ENCODE measurements around the gene PYROXD2. TPM values are rescaled to one million over a fixed set of nuclear protein-coding genes. Genes with fewer than 3 reads are reported as not detected.
"Not testable (repeated sequence)": the region's sequence is repeated elsewhere in the genome, so short reads cannot be mapped to it uniquely, and the experiment has no call there.

The PYROXD2 gene
- total RNA-seq, 1 donor from 2014 or later = 4.0 TPM

DNA sequence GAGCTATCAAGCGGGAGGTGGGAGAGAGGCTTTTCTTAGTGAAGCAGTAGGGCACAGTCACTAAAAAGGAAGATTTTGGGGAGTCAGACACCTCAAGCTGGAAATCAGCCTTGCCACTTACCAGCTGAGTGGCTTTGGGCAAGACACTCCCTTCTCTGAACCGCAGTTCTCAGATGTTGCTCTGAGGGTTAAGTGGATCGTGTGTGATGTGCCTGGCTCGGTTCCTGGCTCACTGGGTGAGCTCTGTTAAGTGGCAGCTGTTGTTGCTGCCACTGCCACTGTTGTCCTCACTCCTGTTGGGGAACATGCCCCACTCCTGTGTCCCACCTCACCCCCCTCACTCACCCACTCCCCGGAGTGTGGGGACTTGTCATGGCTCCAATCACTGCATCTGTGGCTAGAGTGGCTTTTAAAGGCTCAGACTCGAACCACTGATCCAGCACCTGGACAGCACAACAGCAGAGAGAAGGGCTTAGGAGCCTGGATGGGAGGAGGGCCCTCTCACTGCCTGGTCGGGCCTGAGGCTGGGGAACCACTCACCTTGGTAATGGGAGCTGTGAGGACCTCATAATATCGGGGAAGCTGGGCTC, 20.0 kb downstream of the PYROXD2 start:
- no peak for DNase-seq (ENCODE audit: low read depth, low spot score)

DNA sequence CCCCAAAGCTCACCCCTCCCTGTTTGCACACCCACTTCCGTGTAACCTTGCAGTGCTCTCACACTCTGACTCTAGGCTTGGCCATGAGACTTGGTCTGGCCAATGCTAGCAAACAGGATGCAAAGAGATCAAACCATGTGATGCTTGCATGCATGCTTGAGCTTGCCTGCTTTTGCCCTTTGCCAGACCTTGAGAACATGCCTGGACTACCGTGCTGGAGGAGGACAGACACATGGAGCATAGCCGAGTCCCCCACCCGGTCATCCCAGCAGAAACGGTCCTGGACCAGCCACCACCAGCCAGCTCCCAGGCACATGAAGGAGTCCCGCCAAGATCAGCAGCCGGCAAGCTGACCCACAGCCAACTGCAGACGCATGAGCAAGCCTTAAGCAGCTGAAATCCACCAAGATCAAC, 23.4 kb downstream of the PYROXD2 start:
- no peak for DNase-seq (ENCODE audit: low read depth, low spot score)

DNA sequence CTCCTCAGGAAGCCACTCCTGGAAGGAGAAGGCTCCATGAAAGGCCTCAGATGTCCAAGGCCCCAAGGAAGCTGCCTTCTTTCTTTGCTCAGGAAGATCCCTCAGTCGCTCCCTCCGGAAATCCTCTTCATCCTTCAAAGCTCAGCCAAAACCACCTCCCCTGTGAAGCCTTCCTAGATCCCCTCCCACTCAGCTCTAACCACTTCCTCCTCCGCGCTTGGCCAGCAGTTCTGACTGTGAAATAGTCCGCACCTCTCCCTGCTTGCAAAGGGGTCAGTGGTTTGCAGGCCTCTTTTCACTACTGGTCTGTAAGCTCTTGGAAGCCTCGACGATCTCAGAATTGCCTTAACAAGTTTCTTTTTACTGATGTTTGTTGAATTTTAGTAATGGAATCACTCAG, 23.9 kb downstream of the PYROXD2 start:
- no peak for DNase-seq (ENCODE audit: low read depth, low spot score)

DNA sequence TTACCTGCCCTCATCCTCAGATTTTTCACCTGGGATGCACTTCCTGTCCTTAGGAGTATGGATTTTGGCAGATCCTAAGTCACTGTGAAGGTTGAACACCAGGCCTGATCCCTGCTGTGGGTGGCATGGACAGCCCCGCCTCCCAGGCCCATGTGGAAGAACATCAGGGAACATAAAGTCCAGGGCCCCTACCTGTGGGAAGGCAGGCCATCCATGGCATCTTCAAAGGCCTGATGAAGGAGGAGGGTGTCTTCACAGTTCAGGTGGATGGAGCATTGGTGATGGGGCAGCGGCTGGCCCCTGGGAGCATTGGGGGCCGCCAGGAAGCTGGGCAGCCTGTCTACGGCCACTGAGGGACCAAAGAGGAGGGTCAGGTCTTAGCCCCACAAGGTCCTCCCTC, 24.6 kb downstream of the PYROXD2 start:
- DNase-seq (ENCODE audit: low read depth, low spot score) = no peak

DNA sequence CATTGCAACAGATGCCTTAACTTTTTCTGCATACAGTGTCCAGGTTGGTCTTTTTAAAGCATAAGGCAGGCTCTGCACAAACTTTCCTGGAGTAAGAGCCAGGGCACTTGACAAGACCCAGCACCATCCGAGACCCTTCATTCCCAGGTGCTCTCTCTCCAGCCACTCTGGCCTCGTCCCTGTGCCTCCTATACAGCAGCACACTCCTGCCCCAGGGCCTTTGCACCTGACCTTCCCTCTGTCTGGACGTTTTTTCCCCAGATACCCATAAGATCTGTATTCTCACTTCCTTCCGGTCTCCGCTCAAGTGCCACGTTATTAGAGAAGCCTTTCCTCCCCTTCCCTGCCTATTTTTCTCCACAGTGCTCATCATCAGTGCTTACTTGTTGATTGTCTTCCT, 25.6 kb downstream of the PYROXD2 start:
- no peak for DNase-seq (ENCODE audit: low read depth, low spot score)

DNA sequence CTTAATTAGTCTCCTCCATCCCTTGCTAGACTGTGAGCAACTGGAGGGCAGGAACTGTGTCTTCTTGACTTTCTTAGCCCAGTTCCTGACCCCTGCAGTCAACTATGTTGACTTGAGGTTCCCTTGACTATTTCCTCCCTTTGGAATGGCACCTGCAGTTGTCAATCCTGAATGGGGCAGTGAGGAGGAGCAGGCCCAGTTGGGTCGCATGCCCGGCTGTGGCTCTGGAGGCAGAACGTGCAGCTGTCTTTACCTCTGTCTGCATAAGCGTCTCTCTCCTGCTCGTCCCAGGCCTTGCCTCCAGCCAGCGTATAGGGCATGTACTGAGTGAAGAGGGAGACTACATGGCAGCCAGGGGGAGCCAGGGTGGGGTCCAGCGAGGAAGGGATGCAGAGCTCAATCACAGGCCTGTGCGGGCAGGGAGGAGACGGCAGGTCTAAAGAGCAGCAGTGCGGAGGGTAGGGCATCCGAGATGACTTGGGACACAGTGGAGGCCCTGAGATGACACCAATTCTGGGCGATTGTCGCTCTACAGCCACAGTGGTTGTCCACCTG, 26.8 kb downstream of the PYROXD2 start:
- DNase-seq (ENCODE audit: low read depth, low spot score) = no peak

DNA sequence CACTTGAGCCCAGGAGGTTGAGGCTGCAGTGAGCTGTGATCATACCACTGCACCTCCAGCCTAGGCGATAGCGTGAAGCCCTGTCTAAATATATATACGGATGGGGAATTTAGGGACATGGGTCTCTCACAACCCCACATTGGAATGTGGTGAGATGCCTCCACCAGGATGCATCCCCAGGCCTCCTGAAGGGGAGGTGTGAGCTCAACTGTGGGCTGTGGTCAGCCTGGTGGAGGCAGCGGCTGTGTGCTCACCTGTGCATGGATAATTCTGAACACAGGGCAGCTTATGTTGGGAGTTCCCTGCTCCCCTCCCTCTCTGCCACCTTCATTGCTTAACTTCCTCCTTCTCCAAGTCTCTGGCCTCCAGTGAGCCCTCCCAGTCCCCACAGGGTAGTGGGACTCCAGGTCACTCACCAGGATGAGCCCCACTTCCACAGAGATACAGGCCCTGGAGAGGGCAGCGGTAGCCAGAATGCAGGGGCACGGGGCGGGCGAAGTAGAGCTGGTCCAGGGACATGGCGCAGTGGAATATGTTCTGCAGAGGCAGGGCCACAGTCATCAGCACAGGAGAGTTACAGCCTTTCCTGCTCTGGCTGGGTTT, 30.4 kb downstream of the PYROXD2 start:
- no peak for DNase-seq (ENCODE audit: low read depth, low spot score)

DNA sequence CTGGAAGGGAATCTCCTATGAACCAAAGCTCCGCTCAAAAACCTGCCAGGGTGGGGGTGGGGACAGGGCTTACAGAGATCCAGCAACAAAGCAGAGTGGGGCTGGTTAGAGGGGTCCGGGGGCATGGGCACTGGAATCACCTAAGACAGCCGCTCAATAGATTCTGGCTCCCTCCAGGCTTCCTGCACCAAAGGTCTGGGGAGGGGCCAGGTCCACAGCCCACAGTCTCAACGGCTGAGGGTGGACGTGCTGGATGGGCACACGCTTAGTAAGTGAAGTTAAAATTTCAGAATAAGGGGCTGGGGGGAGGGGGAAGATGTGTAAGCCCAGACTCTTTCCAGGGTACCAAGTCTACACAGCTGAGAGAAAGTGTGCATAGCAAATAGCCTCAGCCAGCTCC, 31.1 kb downstream of the PYROXD2 start:
- no peak for DNase-seq (ENCODE audit: low read depth, low spot score)

DNA sequence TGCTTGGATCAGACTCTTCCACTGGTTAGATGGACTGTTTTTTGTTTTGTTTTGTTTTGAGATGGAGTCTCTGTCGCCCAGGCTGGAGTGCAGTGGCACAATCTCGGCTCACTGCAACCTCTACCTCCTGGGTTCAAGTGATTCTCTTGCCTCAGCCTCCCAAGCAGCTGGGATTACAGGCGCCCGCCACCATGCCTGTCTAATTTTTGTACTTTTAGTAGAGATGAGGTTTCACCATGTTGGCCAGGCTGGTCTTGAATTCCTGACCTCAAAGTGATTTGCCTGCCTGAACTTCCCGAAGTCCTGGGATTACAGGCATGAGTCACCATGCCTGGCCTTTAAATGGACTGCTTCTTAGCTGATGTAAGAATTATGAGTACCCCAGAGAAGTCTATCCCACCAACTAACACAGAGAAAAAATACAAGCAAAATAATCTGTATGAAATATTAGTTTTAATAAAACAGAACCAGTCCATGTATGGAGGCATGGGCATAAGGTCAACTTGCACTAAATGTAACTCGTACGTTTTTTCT, 31.8 kb downstream of the PYROXD2 start:
- not testable (repeated sequence) for DNase-seq (ENCODE audit: low read depth, low spot score)

DNA sequence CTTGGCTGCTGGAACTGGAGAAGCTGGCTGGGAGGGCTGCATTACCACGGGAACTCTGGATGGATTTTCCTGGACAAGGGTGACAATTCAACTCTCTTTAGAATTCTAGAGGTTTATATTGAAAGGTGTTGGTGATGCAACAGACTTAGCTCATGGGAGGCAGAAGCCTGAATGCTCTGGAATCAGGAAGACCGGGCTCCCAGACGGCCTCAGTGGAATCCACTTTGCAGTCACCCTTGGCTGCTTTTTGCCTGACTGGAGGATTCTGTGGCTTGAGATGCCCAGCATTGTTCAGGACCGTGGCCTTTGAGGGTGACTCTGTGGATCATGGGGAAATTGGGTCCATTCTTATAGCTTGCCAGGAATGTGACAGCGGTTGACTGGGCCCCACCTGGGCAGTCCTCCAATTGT, 32.3 kb downstream of the PYROXD2 start:
- no peak for DNase-seq (ENCODE audit: low read depth, low spot score)

DNA sequence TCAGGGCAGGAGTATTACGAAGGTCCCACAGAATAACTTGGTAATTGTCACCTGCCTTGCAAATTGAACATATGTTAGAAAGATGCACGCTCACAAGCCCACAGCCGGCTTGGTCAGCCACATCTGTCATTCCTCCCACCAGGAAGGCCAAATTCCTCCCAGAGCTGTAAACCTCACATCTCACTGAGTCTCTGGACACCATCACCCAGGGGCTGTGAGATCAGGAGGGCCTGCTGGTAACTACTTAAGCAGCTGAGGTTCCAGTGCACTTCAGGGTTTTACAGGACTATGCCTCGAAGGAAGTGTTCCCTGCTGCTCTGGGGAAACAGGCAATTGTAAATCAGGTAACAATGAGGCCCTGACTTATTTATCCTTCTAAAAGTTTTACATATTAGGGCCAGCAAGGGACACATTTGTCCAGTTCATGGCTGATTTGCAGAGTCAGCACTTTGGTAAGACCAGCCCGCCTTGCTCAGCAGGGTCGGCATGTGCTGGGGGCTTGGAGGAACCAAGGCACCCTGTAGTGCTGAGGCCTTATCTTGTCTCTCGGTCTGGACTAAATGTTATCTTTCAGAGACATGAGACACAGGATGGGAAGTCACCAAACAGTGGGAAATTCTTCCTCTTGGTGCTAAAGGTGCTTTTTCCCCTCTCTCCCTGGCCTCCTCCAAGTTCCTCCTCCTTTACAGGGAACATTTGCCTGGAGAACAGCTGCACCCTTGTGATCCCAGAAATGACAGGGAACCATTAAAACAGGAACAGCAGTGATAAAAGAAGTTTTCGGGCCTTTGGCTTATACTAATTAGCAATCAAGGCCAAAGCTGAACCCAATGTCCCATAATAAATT, 34.3 kb downstream of the PYROXD2 start:
- no peak for DNase-seq (ENCODE audit: low read depth, low spot score)

DNA sequence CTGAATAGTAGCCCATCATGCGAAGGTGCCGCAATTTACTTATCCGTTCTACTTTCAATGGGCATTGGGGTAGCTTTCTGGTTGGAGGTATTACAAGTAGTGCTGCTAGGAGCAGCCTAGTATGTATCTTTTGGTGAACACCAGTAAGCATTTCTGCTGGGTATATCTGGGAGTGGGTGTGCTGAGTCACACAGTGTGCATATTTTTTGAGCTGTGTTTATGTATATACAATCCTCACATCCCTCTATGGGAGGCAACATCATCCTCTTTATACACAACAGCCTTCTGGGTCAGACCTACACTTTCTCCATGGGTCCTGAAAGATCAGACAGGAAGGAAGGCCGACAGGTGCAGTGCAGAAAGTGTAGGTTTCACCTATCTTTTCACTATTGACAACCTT, 36.3 kb downstream of the PYROXD2 start:
- no peak for DNase-seq (ENCODE audit: low read depth, low spot score)

DNA sequence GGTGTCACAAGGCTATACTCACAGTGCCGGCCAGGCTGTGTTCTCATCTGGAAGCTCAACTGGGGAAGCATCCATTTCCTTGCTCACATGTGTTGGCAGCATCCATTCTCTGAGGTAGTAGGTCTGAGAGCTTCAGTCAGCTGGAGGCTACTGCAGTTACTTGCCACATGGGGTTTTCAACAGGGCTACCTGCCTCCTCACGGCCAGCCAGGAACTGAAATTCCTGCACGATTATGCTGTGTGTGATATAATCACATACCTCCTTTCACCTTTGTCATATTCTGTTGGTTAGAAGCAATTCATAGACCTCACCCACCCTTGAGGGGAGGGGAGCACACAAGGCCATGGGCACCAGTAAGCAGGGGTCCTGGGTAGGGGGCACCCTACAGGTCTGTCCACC, 37.4 kb downstream of the PYROXD2 start:
- DNase-seq (ENCODE audit: low read depth, low spot score) = no peak

DNA sequence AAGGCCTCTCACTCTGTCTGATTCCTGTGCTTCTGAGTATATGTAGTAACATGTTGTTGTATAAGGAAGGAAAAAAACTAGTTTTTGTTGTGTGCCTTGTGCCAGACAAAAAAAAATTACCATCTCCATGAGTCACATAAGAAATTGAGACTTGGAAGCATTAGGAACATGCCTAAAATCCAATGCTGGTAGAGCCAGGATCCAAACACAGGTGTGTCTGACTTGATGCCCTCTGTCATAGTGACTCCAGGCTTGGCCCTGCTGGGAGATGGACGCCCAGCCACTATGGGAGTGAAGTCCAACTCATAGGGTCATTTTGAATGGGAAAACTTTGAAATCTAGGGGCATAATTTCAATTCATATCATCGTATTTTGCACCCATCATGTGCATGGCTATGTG, 38.0 kb downstream of the PYROXD2 start:
- DNase-seq (ENCODE audit: low read depth, low spot score) = no peak

DNA sequence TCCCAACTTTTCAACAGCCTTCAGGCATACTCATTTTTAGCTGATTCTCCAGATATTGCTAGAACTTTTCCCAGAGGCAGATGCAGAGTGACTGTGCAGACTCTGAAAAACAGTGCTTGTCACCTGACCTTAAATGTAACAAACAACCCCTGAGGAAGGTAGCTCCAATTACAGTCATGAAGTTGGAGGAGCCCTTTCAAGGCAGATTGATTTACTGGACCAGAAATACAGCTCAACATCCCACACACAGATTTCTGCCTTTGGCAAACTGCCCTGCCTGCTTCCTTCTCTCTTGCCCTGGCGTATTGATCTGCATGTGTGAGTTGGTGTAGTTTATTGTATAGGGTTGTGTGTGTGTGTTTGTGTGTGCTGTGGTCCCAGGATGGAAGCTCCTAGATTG, 38.5 kb downstream of the PYROXD2 start:
- DNase-seq (ENCODE audit: low read depth, low spot score) = no peak

DNA sequence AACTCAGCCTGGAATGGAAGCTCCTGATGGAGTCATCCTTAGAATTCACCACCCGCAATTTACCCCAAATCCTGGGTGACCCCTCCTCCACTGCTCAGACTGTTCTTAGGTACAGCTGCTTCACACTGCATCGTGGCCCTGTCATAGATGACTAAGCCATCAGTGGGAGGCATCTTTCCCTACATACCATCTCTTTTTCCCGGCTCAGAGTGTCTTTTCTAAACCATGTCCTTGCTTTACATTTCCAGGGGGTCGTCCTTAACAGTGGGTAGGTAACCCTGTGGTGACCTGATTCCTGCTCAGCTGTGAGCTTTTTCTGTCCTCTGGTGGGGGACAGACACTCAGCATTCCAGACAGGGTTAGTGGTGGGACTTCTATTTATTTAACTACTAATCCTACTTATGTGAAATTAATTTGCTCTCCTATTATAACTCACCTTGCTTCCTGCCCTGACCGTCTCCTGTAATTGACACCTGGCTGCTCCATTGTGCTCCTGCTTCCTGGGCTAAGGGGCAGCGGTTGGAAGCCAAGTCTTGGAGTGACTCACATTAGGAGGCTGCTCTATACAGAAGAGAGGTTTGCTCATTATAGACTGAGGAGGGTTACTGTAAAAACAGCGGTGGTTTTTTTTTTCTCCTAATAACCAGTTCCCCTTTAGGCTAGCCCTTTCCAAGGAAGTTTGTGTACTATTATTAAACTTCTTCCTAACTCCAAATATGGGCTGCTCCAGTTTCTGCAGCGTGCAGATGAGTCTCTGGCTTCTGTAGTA, 40.6 kb downstream of the PYROXD2 start:
- DNase-seq (ENCODE audit: low read depth, low spot score) = no peak

DNA sequence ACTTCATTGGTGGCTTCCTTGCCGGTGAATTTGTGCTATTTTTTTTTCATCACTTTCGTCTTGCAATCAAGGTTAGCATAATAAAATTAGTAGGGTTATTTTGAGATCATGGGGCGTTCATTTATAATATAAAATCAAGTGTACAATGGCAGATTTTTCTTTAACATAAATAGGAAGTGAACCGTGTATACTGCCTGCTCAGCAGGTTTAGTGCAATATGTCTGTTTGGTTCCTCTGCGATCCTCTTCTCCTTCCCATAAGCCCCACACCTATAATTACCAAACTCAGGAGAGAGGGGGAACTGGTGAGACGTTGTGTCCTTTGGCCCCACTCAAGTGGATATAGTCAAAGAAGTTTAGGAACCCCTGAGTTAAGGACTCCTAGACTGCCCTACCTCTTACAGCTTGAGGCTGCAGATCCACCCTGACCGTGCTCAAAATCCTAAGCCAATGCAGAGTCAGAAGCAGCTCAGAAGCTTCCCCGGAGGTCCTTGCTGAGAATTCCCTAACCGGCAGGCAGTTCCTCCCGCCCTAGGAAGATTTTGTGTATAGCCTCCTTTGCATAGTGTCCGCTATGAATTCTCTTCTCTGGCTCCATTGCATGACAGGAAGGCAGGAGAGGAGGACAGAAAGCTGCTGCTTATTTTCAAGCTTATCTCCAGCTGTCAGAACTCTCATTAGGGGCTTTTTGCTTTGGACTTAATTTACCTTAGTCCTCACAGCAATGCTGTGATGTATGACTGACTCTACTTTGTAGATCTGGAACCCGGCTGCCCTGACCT, 41.5 kb downstream of the PYROXD2 start:
- DNase-seq (ENCODE audit: low read depth, low spot score) = no peak

DNA sequence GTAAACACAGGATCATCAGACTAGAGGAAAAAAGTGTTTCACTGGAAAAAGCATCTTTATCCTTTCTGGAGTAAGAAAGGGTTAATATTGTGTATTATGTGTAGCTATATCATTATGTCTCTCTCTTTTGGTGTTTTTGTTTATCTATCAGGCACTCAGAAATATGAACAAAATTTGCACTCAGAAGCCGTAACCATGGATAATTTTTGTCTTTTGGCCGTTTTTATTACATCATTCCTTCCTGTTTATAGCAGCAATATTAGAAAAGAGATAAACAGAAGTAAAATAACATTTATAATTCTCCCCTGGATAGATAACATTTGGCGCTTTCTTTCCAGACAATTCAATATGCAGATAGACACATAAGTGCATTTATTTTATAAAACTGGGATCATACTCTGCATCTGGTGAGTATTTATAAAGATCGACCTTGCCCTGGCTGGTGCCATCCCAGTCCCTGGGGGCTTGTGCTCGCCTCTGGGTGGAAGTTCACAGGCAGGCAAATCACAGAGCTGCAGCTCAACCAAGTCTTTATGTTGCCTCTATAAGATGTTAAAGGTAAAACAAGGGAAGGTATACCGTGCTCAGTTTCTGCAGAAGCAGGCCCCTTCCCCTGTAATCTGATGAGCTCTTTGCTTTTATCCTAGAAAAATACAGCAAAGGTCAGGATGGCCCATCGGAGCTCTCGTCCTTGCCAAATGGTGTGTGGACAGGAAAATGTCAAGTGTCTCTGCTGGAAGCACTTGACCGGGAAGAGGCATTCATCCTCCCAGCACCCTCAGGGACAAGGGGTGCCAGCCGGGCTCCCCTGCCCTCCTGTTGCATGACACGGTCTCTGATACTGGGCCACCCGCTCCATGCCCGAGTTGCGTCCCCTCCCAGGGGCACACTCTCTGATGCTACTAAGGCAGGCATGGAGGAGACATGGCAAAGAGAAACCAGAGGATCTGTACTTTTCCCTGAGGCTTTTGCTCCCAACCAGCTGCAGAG, 43.9 kb downstream of the PYROXD2 start:
- DNase-seq (ENCODE audit: low read depth, low spot score) = no peak

DNA sequence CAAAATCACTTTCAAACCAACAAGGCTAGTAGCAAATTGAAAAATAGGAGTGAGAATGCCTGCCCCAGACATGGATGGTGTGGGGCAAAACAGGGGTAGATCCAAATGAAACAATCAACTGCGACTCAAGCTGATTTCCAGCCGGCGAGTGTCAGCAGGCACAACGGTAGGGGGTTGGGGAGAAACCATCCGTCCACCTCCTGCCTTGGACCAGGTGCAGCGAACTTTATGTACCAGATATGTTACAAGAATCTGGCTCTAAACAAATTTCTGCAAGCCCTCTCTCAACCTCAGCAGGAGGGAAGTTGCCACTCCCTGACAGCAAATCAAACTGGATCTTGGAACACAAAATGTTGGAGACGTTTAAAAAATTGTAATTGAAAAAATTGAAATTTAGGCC, 45.2 kb downstream of the PYROXD2 start:
- no peak for DNase-seq (ENCODE audit: low read depth, low spot score)
